Hematopoietic multipotent progenitor cell treated with erythropoietin and hydrocortisone succinate and interleukin-3 and kit ligand, for 15 days (in vitro differentiated cells): ENCODE data around the gene CHD6.

Source experiments
- DNase-seq: peaks from one replicate; pipeline ENCODE4 v3.0.0-alpha.2; 2015; ENCODE audit warnings: low spot score

CHD6 gene

DNA sequence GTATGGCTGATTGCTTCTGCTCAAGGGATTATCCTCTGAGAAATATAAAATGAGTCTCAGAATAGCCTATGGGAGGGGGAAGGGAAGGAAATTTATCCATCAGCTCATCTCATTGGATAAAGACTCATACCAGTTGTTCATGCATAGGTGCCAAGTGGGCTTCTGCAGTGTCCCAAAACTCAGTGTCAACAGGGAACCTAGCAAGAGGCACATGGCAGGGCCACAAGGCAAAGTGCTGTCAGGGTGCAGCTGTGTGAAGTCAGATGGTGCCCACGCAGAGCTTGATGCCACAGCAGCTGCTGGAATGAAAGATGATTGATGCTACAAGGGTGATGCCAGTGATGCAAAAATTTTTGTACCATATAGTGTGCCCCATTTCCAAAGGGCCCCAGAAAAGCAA lies 3.2 kb upstream of the CHD6 start:
- DNase-seq, result no peak

GRCh38 chr20:41619360-41620100 lies 1.4 kb upstream of the CHD6 start:
- DNase-seq, result no peak

DNA sequence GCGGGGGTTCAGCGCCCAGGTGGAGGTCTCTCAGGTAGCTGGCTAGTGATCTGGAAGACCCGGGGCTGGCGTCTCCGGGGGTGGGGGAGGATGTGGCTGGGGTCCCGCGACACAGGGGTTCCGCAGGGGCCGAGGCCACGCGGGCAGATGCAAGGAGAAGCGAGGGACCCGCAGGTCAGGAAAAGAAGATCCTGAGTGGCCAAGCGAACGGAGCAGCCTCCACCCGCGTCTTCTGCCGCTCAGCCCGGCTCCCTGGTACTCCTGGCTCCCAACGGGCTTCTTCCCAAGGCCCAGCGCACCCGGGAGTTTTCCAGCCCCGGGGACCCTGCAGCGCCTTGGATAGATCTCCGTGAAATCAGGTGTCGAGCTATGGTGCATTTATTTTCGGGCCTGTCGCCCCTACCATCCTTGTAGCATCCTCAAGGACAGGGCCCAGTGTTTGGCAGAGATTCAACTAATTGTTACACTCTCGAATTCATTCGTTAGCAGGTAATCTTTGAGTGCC lies 682 bp upstream of the CHD6 start:
- DNase-seq, result no peak

- no peak for DNase-seq
Observed at GRCh38 chr20:41617059-41617901, 897 bp downstream of the CHD6 start.

DNA sequence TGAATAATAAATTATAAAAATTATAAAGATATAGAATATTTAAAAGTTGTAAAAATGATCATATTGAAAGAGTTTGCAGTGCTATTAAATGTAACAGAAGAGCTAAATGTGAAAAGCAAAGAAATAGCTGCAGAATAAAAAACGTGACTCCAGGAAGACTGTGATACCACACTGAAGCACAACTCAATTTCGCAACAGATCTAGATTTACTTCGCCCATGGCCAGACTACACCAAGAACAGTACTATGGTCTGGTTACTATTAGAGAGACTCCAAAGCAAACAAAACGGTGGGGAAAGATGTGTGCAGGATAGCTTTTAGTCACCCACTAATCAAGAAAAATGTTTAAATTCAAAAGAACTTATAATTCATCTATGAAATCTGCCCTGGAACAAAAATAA lies 1.9 kb downstream of the CHD6 start:
- DNase-seq, result no peak

GRCh38 chr20:41615676-41616075 lies 2.5 kb downstream of the CHD6 start:
- DNase-seq, result no peak

DNA sequence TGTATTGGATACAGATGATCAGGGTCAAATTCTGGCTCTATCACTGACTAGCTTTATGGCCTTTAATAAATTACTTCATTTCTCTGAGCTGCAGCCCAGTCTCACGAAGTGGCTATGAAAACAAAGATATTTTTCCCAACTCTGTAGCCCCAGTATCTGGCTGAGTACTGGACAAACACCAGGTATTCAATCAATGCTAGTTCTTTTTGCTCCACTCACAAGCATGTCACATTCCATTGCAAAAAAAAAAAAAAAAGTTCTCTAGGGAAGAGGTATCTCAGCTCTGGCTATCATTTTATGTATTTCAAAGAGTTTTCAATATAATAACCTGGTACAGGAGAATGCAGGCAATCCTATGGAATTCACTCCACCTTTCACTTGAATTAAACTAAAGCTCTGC lies 3.1 kb downstream of the CHD6 start:
- DNase-seq, result no peak

DNA sequence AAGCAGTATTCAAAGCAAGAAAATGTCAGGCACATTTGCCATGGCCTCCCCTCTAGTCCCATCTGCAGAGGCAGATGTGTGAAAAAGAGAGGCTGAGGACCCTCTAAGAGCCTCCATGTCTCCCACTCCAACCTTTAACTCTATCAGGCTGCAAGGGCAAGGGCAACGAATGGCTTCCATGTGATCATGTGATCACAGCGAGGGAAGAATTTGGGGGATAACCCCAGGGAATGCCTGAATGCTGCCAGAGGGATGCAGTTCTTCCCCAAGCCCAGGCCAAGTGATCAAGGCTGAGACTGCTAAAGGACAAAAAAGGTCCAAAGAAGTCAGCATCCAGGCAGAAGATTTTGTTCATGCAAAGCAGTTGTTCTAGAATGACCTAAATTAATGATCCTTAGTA lies 4.9 kb downstream of the CHD6 start:
- no peak for DNase-seq

DNA sequence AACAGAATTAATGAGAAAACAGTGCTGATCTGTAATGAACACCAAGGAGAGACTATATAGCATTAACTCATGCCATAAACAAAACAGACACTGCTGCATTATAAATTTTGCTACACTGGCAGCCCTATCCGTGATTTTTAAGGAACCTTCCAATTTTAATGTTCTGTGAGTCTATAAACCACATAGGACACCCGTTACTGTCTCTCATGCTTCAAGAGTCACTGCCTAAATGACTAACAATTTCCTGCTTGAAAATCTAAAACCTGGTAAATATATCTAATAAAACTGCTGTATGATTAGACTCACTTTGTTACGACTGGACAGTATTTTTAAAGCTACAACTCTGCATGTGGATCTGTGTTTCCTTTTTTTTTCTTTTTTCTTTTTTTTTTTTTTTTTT lies 8.7 kb downstream of the CHD6 start:
- no peak for DNase-seq

- DNase-seq, result no peak
Observed at GRCh38 chr20:41608606-41609005, 9.6 kb downstream of the CHD6 start.

DNA sequence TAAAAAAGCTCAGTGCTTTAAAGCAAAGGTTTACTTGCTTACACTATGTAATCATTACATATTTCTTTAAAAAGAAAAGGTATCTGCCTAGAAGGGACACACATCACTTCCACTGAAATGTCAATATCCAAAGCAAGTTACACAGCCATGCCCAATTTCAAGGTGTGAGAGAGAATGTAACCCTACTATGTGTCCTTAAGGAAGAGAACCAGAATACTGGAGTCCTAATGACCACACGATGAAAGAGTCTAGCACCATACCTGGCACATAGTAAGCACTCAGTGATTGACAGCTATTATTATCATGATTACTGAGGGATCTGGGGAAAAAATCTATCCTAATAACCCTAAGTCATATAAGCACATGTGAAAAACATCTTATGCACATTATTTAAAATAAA lies 10.4 kb downstream of the CHD6 start:
- no peak for DNase-seq

DNA sequence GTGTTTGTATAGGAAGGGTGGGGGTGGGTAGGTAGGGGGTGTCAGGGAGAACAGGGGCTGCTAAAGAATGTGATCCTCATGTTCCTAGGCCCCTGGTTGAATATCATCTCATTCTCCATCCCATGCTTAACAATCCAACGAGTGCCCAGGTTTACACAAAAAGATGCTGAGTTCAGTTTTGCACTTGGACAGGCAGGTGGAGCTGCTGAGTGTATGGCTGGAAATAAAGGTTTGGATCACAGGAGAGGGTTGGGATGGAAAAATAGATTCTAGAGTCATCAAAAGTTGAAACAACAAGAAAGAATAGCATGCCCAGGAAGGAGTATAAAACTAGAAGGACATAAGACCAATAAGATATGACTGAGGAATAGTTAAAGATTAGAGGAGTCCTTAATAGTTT lies 14.2 kb downstream of the CHD6 start:
- no peak for DNase-seq

DNA sequence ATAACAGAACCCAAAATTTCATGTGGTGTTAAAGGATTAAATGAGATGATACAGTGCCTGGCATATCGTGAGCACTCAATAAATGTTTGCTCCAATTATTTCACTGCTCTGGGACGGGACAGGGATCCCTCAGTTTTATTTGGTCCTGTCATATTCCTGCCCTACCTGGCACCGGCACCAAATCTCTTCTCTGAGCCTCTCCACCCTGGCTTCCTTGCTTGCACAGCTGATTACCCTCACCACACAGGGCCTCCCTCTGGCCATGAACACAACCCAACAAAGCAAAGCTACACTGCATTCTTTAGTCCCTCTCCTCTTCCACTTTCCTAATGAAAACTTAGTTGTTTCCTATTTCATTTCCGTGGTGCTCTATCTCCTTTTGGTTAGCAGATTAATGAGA lies 16.4 kb downstream of the CHD6 start:
- DNase-seq, result no peak

GRCh38 chr20:41600926-41601631 lies 17.1 kb downstream of the CHD6 start:
- DNase-seq, result no peak

- no peak for DNase-seq
Observed at GRCh38 chr20:41599699-41600104, 18.5 kb downstream of the CHD6 start.

DNA sequence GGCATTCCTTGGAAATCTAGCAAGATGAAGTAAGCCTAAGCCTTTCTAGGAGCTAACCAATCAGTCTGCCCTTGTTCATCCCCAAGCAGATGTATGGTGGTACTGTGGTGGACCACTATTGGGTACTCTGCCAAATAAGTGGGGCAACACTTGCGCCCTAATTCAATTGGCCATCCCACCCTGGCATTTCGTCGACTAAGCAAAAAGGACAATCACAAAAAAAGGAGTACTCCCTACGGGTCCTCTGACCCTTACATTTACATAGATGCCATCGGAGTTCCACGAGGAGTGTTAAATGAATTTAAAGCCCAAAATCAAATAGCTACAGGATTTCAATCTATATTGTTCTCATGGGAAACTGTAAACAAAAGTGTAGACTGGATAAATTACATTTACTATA lies 19.5 kb downstream of the CHD6 start:
- no peak for DNase-seq

GRCh38 chr20:41594514-41595322 lies 23.5 kb downstream of the CHD6 start:
- no peak for DNase-seq

DNA sequence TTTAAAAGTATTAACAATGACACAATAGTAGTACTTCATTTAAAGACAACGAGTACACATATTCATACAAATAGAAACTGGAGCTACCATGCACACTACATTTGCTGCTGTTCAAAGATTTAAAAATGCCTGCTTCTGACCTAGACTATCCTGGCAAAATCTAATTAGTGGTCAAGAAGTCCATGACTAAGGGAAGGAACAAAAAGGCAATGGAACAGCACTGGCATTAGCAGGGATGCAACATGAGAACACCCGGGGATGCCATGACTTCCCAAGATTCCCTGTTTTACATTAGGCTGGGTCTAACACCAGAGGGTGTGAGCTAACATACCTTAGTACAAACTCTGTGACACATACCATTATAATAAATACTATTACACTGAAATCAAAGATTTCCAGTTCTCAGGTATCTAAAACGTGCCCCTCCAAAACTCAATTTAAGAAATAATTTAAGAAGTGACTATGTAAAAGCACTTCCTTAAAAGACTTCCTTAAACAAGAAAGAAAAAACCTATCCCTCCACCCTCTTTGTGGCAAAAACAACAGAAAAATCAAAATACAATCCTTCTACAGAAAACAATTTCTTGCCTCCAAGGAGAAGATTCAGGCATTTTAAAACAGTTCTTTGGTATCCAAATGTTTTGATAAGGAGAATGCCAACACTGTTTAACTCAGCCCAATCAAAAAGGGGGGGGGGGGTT lies 25.5 kb downstream of the CHD6 start:
- no peak for DNase-seq

- no peak for DNase-seq
Observed at GRCh38 chr20:41587956-41588355, 30.2 kb downstream of the CHD6 start.

DNA sequence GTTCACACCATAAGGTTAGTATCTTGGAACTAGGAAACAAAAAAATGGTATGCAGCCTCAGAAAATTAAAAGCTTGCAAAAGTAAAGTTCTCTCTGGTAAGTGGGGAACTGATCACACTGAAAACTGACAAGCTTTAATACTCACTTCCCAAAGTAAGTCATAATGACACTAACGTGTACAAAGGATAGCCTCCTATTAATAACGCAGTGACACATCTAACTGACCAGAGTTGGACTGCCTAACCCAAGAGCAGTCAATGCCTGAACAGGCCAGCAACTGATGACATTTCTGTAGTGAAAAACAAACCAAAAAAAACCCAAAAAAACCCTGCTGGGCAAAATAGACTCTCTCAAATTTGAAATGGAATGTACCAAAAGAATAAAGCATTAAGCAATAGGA lies 30.7 kb downstream of the CHD6 start:
- DNase-seq, result no peak

GRCh38 chr20:41586772-41587171 lies 31.4 kb downstream of the CHD6 start:
- no peak for DNase-seq
